ENCODE results near the gene C21orf91. TPM values are rescaled to one million over a fixed set of nuclear protein-coding genes. Genes with fewer than 3 reads are reported as not detected.
"Not testable (repeated sequence)": the region's sequence is repeated elsewhere in the genome, so short reads cannot be mapped to it uniquely, and the experiment has no call there.

The C21orf91 gene
- total RNA-seq, 1 donor from 2014 or later, result 14.3 TPM

GRCh38 chr21:17780539-17780938, 38.6 kb downstream of the C21orf91 start:
- H3K4me1 Mint-ChIP-seq (ENCODE audit: low read depth, unreplicated experiment), result no peaks in the 10 kb centered on the region
- H3K27ac Mint-ChIP-seq (ENCODE audit: unreplicated experiment), result no peak overlapping the region
- H3K9me3 Mint-ChIP-seq (ENCODE audit: unreplicated experiment), result peaks cover 3% of the 10 kb centered on the region
- H3K36me3 Mint-ChIP-seq (ENCODE audit: unreplicated experiment), result peaks cover 8% of the 10 kb centered on the region
- H3K27me3 Mint-ChIP-seq (ENCODE audit: unreplicated experiment), result no peaks in the 10 kb centered on the region
- no peak overlapping the region for H3K4me3 Mint-ChIP-seq (ENCODE audit: unreplicated experiment)
- no peak for DNase-seq
- TF ChIP-seq, protein P1, sequence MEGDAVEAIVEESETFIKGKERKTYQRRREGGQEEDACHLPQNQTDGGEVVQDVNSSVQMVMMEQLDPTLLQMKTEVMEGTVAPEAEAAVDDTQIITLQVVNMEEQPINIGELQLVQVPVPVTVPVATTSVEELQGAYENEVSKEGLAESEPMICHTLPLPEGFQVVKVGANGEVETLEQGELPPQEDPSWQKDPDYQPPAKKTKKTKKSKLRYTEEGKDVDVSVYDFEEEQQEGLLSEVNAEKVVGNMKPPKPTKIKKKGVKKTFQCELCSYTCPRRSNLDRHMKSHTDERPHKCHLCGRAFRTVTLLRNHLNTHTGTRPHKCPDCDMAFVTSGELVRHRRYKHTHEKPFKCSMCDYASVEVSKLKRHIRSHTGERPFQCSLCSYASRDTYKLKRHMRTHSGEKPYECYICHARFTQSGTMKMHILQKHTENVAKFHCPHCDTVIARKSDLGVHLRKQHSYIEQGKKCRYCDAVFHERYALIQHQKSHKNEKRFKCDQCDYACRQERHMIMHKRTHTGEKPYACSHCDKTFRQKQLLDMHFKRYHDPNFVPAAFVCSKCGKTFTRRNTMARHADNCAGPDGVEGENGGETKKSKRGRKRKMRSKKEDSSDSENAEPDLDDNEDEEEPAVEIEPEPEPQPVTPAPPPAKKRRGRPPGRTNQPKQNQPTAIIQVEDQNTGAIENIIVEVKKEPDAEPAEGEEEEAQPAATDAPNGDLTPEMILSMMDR (IDR thresholded peaks at IDR 0.05; ENCODE audit: partially characterized antibody, unreplicated experiment), result no peak

DNA sequence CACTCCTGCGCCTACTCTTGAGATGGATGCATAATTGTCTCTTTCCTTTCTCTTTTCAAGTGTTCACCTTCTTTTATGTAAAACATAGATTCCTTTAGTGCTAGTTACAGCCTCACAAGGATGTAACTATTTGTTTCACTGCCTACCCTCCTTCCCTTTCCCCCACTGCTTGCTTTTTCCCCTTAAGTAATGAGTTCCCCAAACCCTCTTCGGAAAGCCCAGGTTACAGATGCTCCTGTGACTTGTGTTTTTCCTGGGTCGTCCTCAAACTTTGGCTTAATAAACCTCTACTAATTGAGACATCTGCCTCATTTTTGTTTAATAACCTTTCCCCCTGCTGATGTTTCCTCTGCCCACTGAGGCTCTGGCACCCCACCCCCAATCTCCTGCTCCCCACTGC, 39.2 kb downstream of the C21orf91 start:
- Mint-ChIP-seq H3K4me1 (ENCODE audit: low read depth, unreplicated experiment) (no peaks in the 10 kb centered on the region), H3K36me3 (ENCODE audit: unreplicated experiment) (peaks cover 5% of the 10 kb centered on the region), H3K4me3 (ENCODE audit: unreplicated experiment) (no peak overlapping the region), H3K27me3 (ENCODE audit: unreplicated experiment) (no peaks in the 10 kb centered on the region), H3K27ac (ENCODE audit: unreplicated experiment) (no peak overlapping the region), H3K9me3 (ENCODE audit: unreplicated experiment) (peaks cover 3% of the 10 kb centered on the region)
- DNase-seq, result no peak
- TF ChIP-seq, protein P1 (IDR thresholded peaks at IDR 0.05; ENCODE audit: partially characterized antibody, unreplicated experiment), result no peak

DNA sequence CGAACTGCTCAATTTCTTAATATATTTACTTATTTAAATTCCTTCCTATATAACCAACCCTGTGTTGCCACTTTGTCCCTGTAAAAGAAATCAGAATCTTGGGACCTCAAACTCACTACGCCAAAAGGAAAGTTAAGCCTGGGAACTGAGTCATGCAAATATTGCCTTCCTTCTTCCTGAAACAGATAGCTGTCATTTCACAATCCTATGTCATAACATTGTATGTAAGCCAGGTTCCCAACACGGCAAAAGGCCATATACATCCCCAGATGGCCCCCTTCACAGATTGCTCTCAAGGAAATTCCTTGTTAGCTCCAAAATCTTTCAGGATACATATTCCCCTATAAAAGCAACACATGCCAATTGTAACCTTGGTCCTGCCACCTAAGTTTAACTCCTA, 39.7 kb downstream of the C21orf91 start:
- Mint-ChIP-seq H3K27ac (ENCODE audit: unreplicated experiment) (no peak overlapping the region), H3K9me3 (ENCODE audit: unreplicated experiment) (peaks cover 3% of the 10 kb centered on the region), H3K4me1 (ENCODE audit: low read depth, unreplicated experiment) (no peaks in the 10 kb centered on the region), H3K36me3 (ENCODE audit: unreplicated experiment) (peaks cover 1% of the 10 kb centered on the region), H3K4me3 (ENCODE audit: unreplicated experiment) (no peak overlapping the region), H3K27me3 (ENCODE audit: unreplicated experiment) (no peaks in the 10 kb centered on the region)
- TF ChIP-seq, protein P1 (IDR thresholded peaks at IDR 0.05; ENCODE audit: partially characterized antibody, unreplicated experiment), result no peak
- DNase-seq, result no peak

DNA sequence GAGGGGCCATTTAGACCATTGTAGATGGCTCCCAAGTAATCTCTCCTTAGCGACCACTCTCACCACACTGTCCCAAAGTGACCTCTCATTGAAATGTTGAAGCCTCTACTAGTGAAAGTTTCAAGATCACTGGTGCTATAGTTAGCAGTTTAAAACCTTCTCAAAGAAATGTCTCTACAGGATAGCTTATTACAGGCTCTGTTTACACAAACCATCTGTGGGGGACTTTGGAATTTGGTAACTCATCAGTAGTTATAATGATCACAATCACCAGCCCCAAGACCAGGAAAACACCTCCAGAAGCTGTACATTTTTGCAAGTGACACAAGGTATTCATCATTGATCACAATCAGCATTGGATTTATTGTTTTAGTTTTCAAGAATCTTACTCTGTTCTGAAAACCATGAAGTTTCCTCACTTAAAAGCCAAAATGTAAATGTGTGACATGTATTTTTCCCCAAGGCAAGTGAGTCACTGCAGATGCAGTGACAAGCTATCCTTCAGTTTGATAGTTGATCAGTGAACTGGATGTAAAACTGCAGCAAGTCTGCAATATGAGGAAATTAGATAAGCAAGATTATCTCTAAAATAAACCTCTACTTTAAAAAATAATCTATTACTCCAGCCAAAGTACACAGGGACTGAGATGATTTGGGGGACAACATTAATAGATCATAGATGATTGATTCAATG, 41.9 kb downstream of the C21orf91 start:
- no peak for DNase-seq
- TF ChIP-seq, protein P1 (IDR thresholded peaks at IDR 0.05; ENCODE audit: partially characterized antibody, unreplicated experiment), result no peak
- peaks cover 16% of the 10 kb centered on the region for H3K9me3 Mint-ChIP-seq (ENCODE audit: unreplicated experiment)

GRCh38 chr21:17775431-17776126, 43.6 kb downstream of the C21orf91 start:
- H3K4me3 Mint-ChIP-seq (ENCODE audit: unreplicated experiment), result no peak overlapping the region
- no peaks in the 10 kb centered on the region for H3K4me1 Mint-ChIP-seq (ENCODE audit: low read depth, unreplicated experiment)
- DNase-seq, result no peak
- TF ChIP-seq, protein P1 (IDR thresholded peaks at IDR 0.05; ENCODE audit: partially characterized antibody, unreplicated experiment), result no peak
- no peaks in the 10 kb centered on the region for H3K27me3 Mint-ChIP-seq (ENCODE audit: unreplicated experiment)
- H3K9me3 Mint-ChIP-seq (ENCODE audit: unreplicated experiment), result peaks cover 18% of the 10 kb centered on the region
- H3K36me3 Mint-ChIP-seq (ENCODE audit: unreplicated experiment), result peaks cover 6% of the 10 kb centered on the region
- no peak overlapping the region for H3K27ac Mint-ChIP-seq (ENCODE audit: unreplicated experiment)

More for the DNA sequence above, 41.9 kb downstream of the C21orf91 start:
- no peak overlapping the region for H3K27ac Mint-ChIP-seq (ENCODE audit: unreplicated experiment)
- no peaks in the 10 kb centered on the region for H3K4me1 Mint-ChIP-seq (ENCODE audit: low read depth, unreplicated experiment)
- H3K4me3 Mint-ChIP-seq (ENCODE audit: unreplicated experiment), result no peak overlapping the region
- peaks cover 6% of the 10 kb centered on the region for H3K36me3 Mint-ChIP-seq (ENCODE audit: unreplicated experiment)
- H3K27me3 Mint-ChIP-seq (ENCODE audit: unreplicated experiment), result no peaks in the 10 kb centered on the region

GRCh38 chr21:17775021-17775420, 44.1 kb downstream of the C21orf91 start:
- DNase-seq; H3K36me3 Mint-ChIP-seq (ENCODE audit: unreplicated experiment); H3K27me3 Mint-ChIP-seq (ENCODE audit: unreplicated experiment); H3K27ac Mint-ChIP-seq (ENCODE audit: unreplicated experiment); H3K4me3 Mint-ChIP-seq (ENCODE audit: unreplicated experiment); H3K4me1 Mint-ChIP-seq (ENCODE audit: low read depth, unreplicated experiment): not testable (repeated sequence)
- peaks cover 18% of the 10 kb centered on the region for H3K9me3 Mint-ChIP-seq (ENCODE audit: unreplicated experiment)

Measured in glutamatergic neuron (in vitro differentiated cells).